Fibroblast of lung (primary cell): Measurements from ENCODE around the gene ELOF1. TPM values are rescaled to one million over a fixed set of nuclear protein-coding genes. Genes with fewer than 3 reads are reported as not detected.

Experiments used
- DNase-seq, 2 donors: peaks; one replicate each; pipeline versions ENCODE4 v3.0.0 to v3.0.0-alpha.2; 2010; ENCODE audit warnings: low read depth in 2 of 2
- H2AFZ ChIP-seq: 2 replicates; pipeline ENCODE4 v1.5.1; 2012; ENCODE audit warnings: low read length, control low read depth, inconsistent platforms
- H3K27ac ChIP-seq: 2 replicates; pipeline ENCODE4 v1.5.1; 2011; ENCODE audit warnings: low read length, control low read depth; ENCODE audit not compliant: insufficient read depth
- H3K27me3 ChIP-seq: 2 replicates; pipeline ENCODE4 v1.5.1; 2011; ENCODE audit warnings: mild to moderate bottlenecking, low read length; ENCODE audit not compliant: control insufficient read depth, insufficient read depth
- H3K36me3 ChIP-seq: 2 replicates; pipeline ENCODE4 v1.5.1; 2011; ENCODE audit warnings: low read length; ENCODE audit not compliant: control insufficient read depth, insufficient read depth
- H3K4me1 ChIP-seq: 2 replicates; pipeline ENCODE4 v1.5.1; 2011; ENCODE audit warnings: low read length; ENCODE audit not compliant: control insufficient read depth, insufficient read depth; ENCODE audit errors: extremely low read depth
- H3K4me2 ChIP-seq: 2 replicates; pipeline ENCODE4 v1.5.1; 2011; ENCODE audit warnings: low read length, control low read depth; ENCODE audit not compliant: insufficient read depth; ENCODE audit errors: extremely low read depth
- H3K4me3 ChIP-seq, 4 experiments: fragments of 200-600 bp in 1 of 4; sonication (generic) in 1 of 4; replicated peaks in 1 of 4; 2 replicates each; pipeline ENCODE4 v1.5.1; 2011 to 2016; ENCODE audit warnings: low read length in 4 of 4, low read depth in 3 of 4, mild to moderate bottlenecking in 3 of 4, control low read depth in 2 of 4, inconsistent platforms in 1 of 4, mixed read lengths in 1 of 4; ENCODE audit not compliant: insufficient read depth in 1 of 4; ENCODE audit errors: control extremely low read depth in 1 of 4
- H3K79me2 ChIP-seq: 2 replicates; pipeline ENCODE4 v1.5.1; 2012; ENCODE audit warnings: mild to moderate bottlenecking, low read length, inconsistent platforms; ENCODE audit not compliant: control insufficient read depth, insufficient read depth
- H3K9ac ChIP-seq: 2 replicates; pipeline ENCODE4 v1.5.1; 2011; ENCODE audit warnings: mild to moderate bottlenecking, low read length, control low read depth; ENCODE audit not compliant: insufficient read depth
- H3K9me3 ChIP-seq: 2 replicates; pipeline ENCODE4 v1.5.1; 2012; ENCODE audit warnings: low read depth, low read length; ENCODE audit not compliant: control insufficient read depth, insufficient read depth
- H4K20me1 ChIP-seq: 2 replicates; pipeline ENCODE4 v1.5.1; 2011; ENCODE audit warnings: low read length; ENCODE audit not compliant: control insufficient read depth, insufficient read depth; ENCODE audit errors: extremely low read depth
- EZH2 ChIP-seq: IDR thresholded peaks from 2 replicates; pipeline ENCODE4 v1.5.1; 2012; ENCODE audit warnings: low read length, control low read depth, mild to moderate bottlenecking; ENCODE audit errors: missing control alignments
- polyA plus RNA-seq, 2 donors: library from polyadenylated mRNA; depleted of rRNA in 1 of 2; stranded (reverse) in 1 of 2; unstranded in 1 of 2; fragments of >200 nt; gene quantifications; 2 replicates each; pipeline ENCODE4 v1.2.1, GENCODE V29; 2011 to 2012; ENCODE audit warnings: missing spikeins in 1 of 2
- total RNA-seq: library from RNA; depleted of rRNA; stranded (reverse); fragments of >200 nt; gene quantifications from 2 replicates; pipeline ENCODE4 v1.2.1, GENCODE V29; 2014
- TF ChIP-seq, protein P1 (sequence below), 2 donors: IDR thresholded peaks in 1 of 2; conservative IDR thresholded peaks in 1 of 2; 1 replicate in 1 of 2; 2 replicates in 1 of 2; pipeline ENCODE4 v1.5.1; 2011 to 2012; ENCODE audit warnings: low read length in 2 of 2, control low read depth in 1 of 2, inconsistent platforms in 1 of 2, low read depth in 1 of 2, mild to moderate bottlenecking in 1 of 2

The ELOF1 gene
- total and polyA plus RNA-seq, 2 donors (not counting 1 experiment from before 2014, with no cell fraction given): 29.6 to 52.2 TPM

DNA sequence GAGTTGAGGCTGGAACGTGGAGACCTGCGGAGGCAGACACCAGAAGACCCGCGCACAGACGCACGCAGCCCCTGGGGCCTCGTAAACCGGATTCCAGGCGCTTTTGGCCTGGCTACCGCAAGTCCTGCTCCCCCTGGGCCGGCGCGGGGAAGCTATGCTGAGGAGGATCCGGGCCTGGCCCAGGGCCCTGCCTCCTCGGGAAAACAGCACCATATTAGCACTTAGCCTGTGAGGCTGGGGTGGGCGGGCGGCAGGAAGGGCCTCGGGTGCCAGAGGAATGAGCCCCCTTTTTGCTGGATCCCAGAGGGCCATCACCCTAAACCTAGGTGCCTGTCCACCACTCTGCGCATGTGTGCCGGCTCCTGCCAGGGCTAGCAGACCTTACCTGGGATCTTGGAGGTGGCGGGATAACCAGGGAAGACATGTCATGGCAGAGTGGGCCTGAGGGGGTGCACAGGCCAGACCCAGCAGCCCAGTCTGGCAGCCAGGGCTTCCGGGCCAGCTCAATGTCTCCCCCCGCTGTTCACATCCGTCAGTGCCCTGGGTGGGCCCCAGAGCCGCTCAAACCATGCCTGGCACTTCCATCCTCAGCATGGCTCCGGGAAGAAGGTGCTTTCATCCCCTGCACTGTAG, 7.3 kb downstream of the ELOF1 start:
- Histone ChIP-seq H3K4me2 (no peak overlapping the region), H3K36me3 (peaks cover 14% of the 10 kb centered on the region), H4K20me1 (no peaks in the 10 kb centered on the region), H2AFZ (no peak overlapping the region), H3K9me3 (no peaks in the 10 kb centered on the region), H3K9ac (no peak overlapping the region), H3K27me3 (no peaks in the 10 kb centered on the region), H3K4me3 (no peak overlapping the region), H3K4me1 (no peaks in the 10 kb centered on the region), H3K27ac (no peak overlapping the region), H3K79me2 (peaks cover 13% of the 10 kb centered on the region)
- TF ChIP-seq EZH2: no peak
- TF ChIP-seq, protein P1, sequence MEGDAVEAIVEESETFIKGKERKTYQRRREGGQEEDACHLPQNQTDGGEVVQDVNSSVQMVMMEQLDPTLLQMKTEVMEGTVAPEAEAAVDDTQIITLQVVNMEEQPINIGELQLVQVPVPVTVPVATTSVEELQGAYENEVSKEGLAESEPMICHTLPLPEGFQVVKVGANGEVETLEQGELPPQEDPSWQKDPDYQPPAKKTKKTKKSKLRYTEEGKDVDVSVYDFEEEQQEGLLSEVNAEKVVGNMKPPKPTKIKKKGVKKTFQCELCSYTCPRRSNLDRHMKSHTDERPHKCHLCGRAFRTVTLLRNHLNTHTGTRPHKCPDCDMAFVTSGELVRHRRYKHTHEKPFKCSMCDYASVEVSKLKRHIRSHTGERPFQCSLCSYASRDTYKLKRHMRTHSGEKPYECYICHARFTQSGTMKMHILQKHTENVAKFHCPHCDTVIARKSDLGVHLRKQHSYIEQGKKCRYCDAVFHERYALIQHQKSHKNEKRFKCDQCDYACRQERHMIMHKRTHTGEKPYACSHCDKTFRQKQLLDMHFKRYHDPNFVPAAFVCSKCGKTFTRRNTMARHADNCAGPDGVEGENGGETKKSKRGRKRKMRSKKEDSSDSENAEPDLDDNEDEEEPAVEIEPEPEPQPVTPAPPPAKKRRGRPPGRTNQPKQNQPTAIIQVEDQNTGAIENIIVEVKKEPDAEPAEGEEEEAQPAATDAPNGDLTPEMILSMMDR (conservative IDR thresholded peaks at IDR 0.05 in 1 of 2, IDR thresholded peaks at IDR 0.05 in 1 of 2; ENCODE audit: low read depth in 1 of 2, low read length in 2 of 2): peak; percentile 22 to 29
- no peak for DNase-seq

DNA sequence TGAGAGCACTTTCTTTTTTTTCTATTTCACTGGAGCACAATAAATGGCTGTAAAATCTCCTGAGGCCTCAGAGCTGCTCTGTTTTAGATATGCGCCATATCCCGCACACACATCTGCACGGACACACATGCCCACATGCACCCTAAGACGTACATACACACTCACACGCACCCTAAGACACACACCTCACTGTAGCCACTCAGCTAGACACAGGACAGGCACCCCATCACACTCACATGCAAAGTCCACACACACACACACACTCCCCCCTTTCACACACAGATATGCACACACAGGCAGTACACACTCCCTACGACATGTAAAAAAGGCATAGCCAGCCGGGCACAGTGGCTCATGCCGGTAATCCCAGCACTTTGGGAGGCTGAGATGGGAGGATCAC, 8.8 kb downstream of the ELOF1 start:
- no peak overlapping the region for H3K9ac ChIP-seq
- H3K4me3 ChIP-seq: no peak overlapping the region
- peaks cover 14% of the 10 kb centered on the region for H3K36me3 ChIP-seq
- H3K9me3 ChIP-seq: no peaks in the 10 kb centered on the region
- no peak for DNase-seq
- no peaks in the 10 kb centered on the region for H3K4me1 ChIP-seq
- H2AFZ ChIP-seq: no peak overlapping the region
- no peak overlapping the region for H3K4me2 ChIP-seq
- no peaks in the 10 kb centered on the region for H4K20me1 ChIP-seq
- no peak overlapping the region for H3K27ac ChIP-seq
- H3K27me3 ChIP-seq: no peaks in the 10 kb centered on the region
- TF ChIP-seq, protein P1 (conservative IDR thresholded peaks at IDR 0.05 in 1 of 2, IDR thresholded peaks at IDR 0.05 in 1 of 2; ENCODE audit: low read depth in 1 of 2, low read length in 2 of 2): no peak
- TF ChIP-seq EZH2: no peak
- peaks cover 1% of the 10 kb centered on the region for H3K79me2 ChIP-seq

DNA sequence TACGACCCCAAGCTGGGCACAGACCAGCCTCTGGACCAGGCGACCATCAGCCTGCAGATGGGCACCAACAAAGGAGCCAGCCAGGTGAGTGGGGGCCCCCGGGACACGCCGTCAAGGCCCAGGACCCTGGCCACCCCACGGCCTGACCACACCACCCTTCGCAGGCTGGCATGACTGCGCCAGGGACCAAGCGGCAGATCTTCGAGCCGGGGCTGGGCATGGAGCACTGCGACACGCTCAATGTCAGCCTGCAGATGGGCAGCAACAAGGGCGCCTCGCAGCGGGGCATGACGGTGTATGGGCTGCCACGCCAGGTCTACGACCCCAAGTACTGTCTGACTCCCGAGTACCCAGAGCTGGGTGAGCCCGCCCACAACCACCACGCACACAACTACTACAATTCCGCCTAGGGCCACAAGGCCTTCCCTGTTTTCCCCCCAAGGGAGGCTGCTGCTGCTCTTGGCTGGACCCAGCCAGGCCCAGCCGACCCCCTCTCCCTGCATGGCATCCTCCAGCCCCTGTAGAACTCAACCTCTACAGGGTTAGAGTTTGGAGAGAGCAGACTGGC, 9.6 kb downstream of the ELOF1 start:
- H3K27ac ChIP-seq: no peak overlapping the region
- H3K9ac ChIP-seq: no peak overlapping the region
- H3K4me3 ChIP-seq: no peak overlapping the region
- H3K79me2 ChIP-seq: no peaks in the 10 kb centered on the region
- no peak overlapping the region for H2AFZ ChIP-seq
- no peak overlapping the region for H3K4me2 ChIP-seq
- H3K9me3 ChIP-seq: no peaks in the 10 kb centered on the region
- H3K4me1 ChIP-seq: no peaks in the 10 kb centered on the region
- no peaks in the 10 kb centered on the region for H3K27me3 ChIP-seq
- no peaks in the 10 kb centered on the region for H4K20me1 ChIP-seq
- H3K36me3 ChIP-seq: peaks cover 13% of the 10 kb centered on the region
- DNase-seq: no peak
- TF ChIP-seq, protein P1 (conservative IDR thresholded peaks at IDR 0.05 in 1 of 2, IDR thresholded peaks at IDR 0.05 in 1 of 2; ENCODE audit: low read depth in 1 of 2, low read length in 2 of 2): no peak
- TF ChIP-seq EZH2: no peak
